GM12872 (cell line): ENCODE results near the gene DCC.

ENCODE experiments used
- TF ChIP-seq, protein P1 (sequence below): IDR thresholded peaks from 3 replicates; pipeline ENCODE4 v1.5.1; 2011; ENCODE audit warnings: low read depth, mild to moderate bottlenecking, low read length, moderate library complexity; ENCODE audit not compliant: insufficient read depth

The DCC gene

DNA sequence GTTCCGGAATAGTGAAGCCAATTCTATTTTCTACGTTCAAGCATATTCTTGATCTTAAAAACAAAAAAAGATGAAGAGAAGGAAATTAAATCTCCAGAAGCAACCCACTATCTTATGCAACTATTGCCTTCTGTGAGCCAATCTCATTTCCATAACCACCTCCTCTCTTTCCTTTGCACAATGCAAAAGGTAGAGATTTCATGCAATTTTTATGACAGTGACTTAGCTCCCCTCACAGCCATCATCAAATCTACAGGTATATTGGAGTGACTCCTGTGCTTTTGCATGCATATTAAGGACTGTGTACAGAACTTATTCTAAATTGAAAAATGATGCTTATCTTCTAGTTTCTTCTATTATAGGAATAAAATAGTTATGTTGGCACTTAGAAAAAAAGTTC lies 191.8 kb downstream of the DCC start:
- TF ChIP-seq, protein P1, sequence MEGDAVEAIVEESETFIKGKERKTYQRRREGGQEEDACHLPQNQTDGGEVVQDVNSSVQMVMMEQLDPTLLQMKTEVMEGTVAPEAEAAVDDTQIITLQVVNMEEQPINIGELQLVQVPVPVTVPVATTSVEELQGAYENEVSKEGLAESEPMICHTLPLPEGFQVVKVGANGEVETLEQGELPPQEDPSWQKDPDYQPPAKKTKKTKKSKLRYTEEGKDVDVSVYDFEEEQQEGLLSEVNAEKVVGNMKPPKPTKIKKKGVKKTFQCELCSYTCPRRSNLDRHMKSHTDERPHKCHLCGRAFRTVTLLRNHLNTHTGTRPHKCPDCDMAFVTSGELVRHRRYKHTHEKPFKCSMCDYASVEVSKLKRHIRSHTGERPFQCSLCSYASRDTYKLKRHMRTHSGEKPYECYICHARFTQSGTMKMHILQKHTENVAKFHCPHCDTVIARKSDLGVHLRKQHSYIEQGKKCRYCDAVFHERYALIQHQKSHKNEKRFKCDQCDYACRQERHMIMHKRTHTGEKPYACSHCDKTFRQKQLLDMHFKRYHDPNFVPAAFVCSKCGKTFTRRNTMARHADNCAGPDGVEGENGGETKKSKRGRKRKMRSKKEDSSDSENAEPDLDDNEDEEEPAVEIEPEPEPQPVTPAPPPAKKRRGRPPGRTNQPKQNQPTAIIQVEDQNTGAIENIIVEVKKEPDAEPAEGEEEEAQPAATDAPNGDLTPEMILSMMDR, result no peak

DNA sequence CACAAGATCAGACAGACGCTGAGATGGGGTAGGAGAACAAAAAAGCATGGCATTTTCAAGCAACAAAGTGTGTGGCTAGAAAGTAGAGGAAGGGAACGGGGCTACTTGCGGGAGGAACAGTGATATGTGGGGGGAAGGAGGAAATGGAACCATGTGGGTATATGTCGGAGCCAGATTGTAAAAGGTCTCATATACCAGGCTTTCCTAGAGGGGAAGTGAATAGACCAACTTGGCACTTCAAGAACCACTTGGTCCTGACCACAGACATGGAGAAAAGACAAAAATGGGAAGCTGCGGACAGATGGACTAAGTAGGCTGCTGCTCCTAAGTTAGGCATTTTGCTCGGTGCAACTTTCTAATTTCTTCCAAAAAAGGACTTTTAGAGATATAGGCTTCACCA lies 196.0 kb downstream of the DCC start:
- TF ChIP-seq, protein P1, result no peak

DNA sequence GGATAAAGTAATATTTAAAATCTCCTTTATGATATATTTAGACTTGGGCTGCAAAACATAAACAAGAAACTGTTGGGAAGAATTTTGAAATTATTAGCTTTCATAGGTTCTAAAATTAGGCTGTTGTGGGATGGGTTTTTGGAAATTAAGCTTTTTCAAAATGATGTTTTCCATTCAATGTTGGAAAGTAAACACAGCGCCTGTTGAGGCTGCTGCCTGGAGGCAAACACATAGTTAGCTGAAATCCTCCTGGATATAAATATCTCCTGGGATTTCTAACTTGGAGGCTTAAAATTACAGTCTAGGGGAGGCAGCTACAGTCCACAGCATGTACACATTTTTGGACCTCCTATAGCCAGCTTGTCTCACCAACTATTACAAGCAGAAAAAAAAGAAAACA lies 197.3 kb downstream of the DCC start:
- TF ChIP-seq, protein P1, result no peak

DNA sequence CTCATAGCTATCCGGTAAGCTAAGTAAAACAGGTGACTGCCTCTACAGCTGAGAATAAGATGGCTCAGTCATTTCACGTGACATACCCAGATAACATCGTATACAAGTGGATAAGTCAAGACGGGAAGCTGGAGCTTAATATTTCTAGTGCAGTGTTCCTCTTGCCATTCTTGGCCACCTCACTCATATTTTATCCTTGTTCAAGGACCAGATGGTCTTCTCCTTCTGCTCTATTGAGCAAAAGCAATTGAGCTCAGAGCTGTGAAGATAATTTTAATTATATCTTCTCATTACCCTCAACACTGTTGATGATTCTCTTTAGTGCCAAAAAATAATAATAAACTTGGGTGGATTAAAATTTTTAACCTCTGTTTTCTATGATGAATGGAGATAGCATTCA lies 201.1 kb downstream of the DCC start:
- TF ChIP-seq, protein P1, result no peak

DNA sequence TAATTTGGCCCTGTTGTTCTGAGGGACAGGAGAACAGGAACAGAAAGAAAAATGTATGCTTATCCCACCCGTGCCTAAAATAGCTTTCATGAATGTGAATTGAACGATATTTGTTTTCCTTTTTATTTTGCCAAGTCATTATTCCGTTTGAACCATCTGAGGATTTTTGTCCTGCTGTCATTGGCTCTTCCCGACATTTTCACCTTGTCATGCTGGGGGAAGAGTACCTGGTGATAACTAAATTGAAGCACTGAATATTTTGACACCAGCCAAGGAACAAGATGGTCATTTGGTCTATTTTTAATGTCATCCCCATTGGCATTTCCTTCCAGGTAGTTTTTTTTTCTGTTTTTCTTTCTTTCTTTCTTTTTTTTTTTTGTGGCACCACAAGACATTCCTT lies 204.1 kb downstream of the DCC start:
- TF ChIP-seq, protein P1, result no peak

DNA sequence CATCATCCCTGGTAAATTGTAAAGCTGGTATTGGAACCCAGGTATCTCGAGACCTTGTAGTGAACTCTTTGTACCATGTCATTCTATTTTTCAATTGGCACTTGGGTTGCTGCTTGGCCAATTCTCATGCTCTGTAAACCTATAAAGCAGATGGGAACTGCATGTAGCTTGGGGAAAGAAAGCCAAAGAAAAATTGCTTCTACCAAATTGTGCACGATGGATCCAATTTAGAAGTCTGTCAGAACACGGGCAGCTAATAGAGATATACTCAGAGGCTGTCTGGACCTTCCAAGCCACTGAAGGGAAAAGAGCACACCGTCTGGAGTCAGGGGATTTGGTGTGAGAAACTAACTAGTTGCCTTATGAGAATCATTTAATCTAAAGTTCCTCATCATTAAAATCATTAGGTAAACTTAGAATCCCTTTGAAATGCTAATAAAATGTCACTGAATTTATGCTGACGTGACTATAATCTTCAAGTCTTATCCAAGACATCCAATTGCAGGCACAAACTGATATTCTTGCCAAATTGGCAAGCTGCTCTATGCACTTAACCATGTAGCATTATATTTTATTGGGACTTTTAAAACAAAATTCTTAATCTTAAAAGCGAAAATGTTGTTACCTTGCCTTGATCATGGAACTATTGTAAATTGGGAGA lies 206.8 kb downstream of the DCC start:
- TF ChIP-seq, protein P1, result no peak

DNA sequence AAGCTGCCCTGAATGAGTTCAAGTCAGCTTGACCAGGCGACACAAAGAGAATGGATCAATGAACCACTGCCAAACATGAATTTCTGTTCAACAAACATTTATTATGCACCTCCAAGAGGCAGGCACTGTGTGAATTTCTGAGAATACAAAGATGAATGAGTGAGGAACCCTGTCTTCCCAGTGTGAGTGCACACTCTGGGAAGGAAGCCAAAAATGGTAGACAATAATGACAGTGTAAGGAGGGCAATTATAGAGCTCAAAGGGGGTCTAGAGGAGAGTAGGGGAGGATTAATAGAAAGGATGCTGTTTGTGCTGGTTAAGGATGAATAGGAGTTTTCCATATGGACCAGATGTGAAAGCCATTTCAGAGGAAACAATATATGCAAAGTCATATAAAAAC lies 213.4 kb downstream of the DCC start:
- TF ChIP-seq, protein P1, result no peak
